Measurements from ENCODE around the gene TEPSIN. TPM values are rescaled to one million over a fixed set of nuclear protein-coding genes. Genes with fewer than 3 reads are reported as not detected.

The TEPSIN gene
- total and polyA plus RNA-seq, 2 of the 13 experiments (the other 11 are each of a cell fraction or from before 2014, with no cell fraction given) = 16.1 to 18.8 TPM

DNA sequence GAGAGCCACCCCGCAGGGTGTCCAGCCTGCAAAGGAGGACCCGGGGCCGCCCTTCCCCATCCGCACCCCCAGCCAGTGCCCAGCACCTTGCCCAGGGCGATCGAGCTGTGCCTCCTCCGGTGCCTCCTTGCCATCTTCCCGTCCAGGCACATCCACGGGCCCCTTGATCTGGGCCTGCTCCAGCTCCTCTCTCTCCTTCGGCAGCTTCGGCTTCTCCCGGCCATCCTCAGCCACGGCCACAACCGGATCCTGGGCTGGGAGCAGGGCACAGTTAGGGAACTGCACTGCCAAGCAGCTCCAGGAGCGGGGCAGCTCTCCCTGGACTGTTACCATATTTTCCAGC lies 14.1 kb upstream of the TEPSIN start (continued):
- TF ChIP-seq, protein P1, sequence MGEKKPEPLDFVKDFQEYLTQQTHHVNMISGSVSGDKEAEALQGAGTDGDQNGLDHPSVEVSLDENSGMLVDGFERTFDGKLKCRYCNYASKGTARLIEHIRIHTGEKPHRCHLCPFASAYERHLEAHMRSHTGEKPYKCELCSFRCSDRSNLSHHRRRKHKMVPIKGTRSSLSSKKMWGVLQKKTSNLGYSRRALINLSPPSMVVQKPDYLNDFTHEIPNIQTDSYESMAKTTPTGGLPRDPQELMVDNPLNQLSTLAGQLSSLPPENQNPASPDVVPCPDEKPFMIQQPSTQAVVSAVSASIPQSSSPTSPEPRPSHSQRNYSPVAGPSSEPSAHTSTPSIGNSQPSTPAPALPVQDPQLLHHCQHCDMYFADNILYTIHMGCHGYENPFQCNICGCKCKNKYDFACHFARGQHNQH (CRISPR knock-in tag; IDR thresholded peaks at IDR 0.05) = 0 out of 2 replicates have a peak, but pooled peaks have one; percentile 23
- TF ChIP-seq ZNF883 (CRISPR knock-in tag; IDR thresholded peaks at IDR 0.05; ENCODE audit: not compliant biosample characterization) = peak; percentile 34
- TF ChIP-seq ZBTB20 (CRISPR knock-in tag; IDR thresholded peaks at IDR 0.05; ENCODE audit: borderline replicate concordance, low read depth) = no peak
- 0 out of 2 replicates have a peak, but pooled peaks have one; percentile 30 for TF ChIP-seq ZNF768 (CRISPR knock-in tag; IDR thresholded peaks at IDR 0.05)
- TF ChIP-seq HDAC1 (CRISPR knock-in tag; IDR thresholded peaks at IDR 0.05) = 0 out of 2 replicates have a peak, but pooled peaks have one; percentile 46
- TF ChIP-seq ZMYM2 (CRISPR knock-in tag; IDR thresholded peaks at IDR 0.05) = no peak
- 0 out of 2 replicates have a peak, but pooled peaks have one; percentile 51 for TF ChIP-seq ZNF414 (CRISPR knock-in tag; IDR thresholded peaks at IDR 0.05)
- 0 out of 2 replicates have a peak, but pooled peaks have one; percentile 37 for TF ChIP-seq TARDBP (CRISPR knock-in tag; IDR thresholded peaks at IDR 0.05)
- no peak for TF ChIP-seq ZNF496 (CRISPR knock-in tag; IDR thresholded peaks at IDR 0.05; ENCODE audit: insufficient replicate concordance)
- 0 out of 2 replicates have a peak, but pooled peaks have one; percentile 7 for TF ChIP-seq FOXC1 (CRISPR knock-in tag; IDR thresholded peaks at IDR 0.05; ENCODE audit: borderline replicate concordance)
- TF ChIP-seq GABPB1 (CRISPR knock-in tag; IDR thresholded peaks at IDR 0.05) = peak; percentile 26; the same call in 1 of the 2 replicates
- 0 out of 2 replicates have a peak, but pooled peaks have one; percentile 44 for TF ChIP-seq ZNF891 (CRISPR knock-in tag; IDR thresholded peaks at IDR 0.05)
- 0 out of 2 replicates have a peak, but pooled peaks have one; percentile 18 for TF ChIP-seq ZNF350 (CRISPR knock-in tag; IDR thresholded peaks at IDR 0.05; ENCODE audit: borderline replicate concordance, low read depth)
- TF ChIP-seq, protein P2, sequence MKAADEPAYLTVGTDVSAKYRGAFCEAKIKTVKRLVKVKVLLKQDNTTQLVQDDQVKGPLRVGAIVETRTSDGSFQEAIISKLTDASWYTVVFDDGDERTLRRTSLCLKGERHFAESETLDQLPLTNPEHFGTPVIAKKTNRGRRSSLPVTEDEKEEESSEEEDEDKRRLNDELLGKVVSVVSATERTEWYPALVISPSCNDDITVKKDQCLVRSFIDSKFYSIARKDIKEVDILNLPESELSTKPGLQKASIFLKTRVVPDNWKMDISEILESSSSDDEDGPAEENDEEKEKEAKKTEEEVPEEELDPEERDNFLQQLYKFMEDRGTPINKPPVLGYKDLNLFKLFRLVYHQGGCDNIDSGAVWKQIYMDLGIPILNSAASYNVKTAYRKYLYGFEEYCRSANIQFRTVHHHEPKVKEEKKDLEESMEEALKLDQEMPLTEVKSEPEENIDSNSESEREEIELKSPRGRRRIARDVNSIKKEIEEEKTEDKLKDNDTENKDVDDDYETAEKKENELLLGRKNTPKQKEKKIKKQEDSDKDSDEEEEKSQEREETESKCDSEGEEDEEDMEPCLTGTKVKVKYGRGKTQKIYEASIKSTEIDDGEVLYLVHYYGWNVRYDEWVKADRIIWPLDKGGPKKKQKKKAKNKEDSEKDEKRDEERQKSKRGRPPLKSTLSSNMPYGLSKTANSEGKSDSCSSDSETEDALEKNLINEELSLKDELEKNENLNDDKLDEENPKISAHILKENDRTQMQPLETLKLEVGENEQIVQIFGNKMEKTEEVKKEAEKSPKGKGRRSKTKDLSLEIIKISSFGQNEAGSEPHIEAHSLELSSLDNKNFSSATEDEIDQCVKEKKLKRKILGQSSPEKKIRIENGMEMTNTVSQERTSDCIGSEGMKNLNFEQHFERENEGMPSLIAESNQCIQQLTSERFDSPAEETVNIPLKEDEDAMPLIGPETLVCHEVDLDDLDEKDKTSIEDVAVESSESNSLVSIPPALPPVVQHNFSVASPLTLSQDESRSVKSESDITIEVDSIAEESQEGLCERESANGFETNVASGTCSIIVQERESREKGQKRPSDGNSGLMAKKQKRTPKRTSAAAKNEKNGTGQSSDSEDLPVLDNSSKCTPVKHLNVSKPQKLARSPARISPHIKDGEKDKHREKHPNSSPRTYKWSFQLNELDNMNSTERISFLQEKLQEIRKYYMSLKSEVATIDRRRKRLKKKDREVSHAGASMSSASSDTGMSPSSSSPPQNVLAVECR (CRISPR knock-in tag; IDR thresholded peaks at IDR 0.05; ENCODE audit: borderline replicate concordance) = 0 out of 2 replicates have a peak, but pooled peaks have one; percentile 47
- TF ChIP-seq CBX2 (IDR thresholded peaks at IDR 0.05; ENCODE audit: low read depth, low read length) = no peak
- no peak for TF ChIP-seq CBX2 (CRISPR knock-in tag; IDR thresholded peaks at IDR 0.05; ENCODE audit: low read depth)
- TF ChIP-seq ZFY (CRISPR knock-in tag; IDR thresholded peaks at IDR 0.05) = no peak
- TF ChIP-seq, protein P3, sequence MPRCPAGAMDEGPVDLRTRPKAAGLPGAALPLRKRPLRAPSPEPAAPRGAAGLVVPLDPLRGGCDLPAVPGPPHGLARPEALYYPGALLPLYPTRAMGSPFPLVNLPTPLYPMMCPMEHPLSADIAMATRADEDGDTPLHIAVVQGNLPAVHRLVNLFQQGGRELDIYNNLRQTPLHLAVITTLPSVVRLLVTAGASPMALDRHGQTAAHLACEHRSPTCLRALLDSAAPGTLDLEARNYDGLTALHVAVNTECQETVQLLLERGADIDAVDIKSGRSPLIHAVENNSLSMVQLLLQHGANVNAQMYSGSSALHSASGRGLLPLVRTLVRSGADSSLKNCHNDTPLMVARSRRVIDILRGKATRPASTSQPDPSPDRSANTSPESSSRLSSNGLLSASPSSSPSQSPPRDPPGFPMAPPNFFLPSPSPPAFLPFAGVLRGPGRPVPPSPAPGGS (CRISPR knock-in tag; IDR thresholded peaks at IDR 0.05) = no peak
- TF ChIP-seq PRPF4 (IDR thresholded peaks at IDR 0.05; ENCODE audit: low read depth, low read length, poor library complexity, severe bottlenecking) = no peak
- TF ChIP-seq SP1 (IDR thresholded peaks at IDR 0.05) = no peak
- TF ChIP-seq SP1 (CRISPR knock-in tag; IDR thresholded peaks at IDR 0.05) = no peak
- TF ChIP-seq HNRNPL (IDR thresholded peaks at IDR 0.05; ENCODE audit: low read depth, low read length) = 0 out of 2 replicates have a peak, but pooled peaks have one; percentile 62
